HepG2 (cell line): ENCODE data around the gene UBE2I. TPM values are rescaled to one million over a fixed set of nuclear protein-coding genes. Genes with fewer than 3 reads are reported as not detected.

ENCODE experiments used
- ARNT2 ChIP-seq: sonication (generic); formaldehyde crosslinking; IDR thresholded peaks from 2 replicates; pipeline ENCODE4 v1.8.0; 2022; ENCODE audit warnings: mild to moderate bottlenecking, low read depth, missing genetic modification reagents, moderate library complexity
- ASH2L ChIP-seq: fragments of 300-600, 200-600 bp; sonication (generic); IDR thresholded peaks from 2 replicates; pipeline ENCODE4 v1.7.0; 2017; ENCODE audit warnings: low read depth, mild to moderate bottlenecking, moderate library complexity, mixed read lengths, low read length; ENCODE audit not compliant: insufficient read length
- BATF2 ChIP-seq: sonication (generic); formaldehyde crosslinking; IDR thresholded peaks from 2 replicates; pipeline ENCODE4 v1.8.0; 2022; ENCODE audit warnings: mild to moderate bottlenecking, missing genetic modification reagents, moderate library complexity
- CBX5 ChIP-seq: sonication (generic); formaldehyde crosslinking; IDR thresholded peaks from 2 replicates; pipeline ENCODE4 v1.4.0; 2020; ENCODE audit warnings: missing genetic modification reagents, borderline replicate concordance
- ELF3 ChIP-seq: IDR thresholded peaks from 2 replicates; pipeline ENCODE4 v1.6.1; 2016; ENCODE audit warnings: missing genetic modification reagents, missing compliant biosample characterization
- NPAS2 ChIP-seq: sonication (generic); formaldehyde crosslinking; IDR thresholded peaks from 2 replicates; pipeline ENCODE4 v1.8.0; 2022; ENCODE audit warnings: mild to moderate bottlenecking, missing genetic modification reagents, borderline replicate concordance
- NRL ChIP-seq: sonication (generic); formaldehyde crosslinking; IDR thresholded peaks from 2 replicates; pipeline ENCODE4 v1.5.0; 2020; ENCODE audit warnings: missing genetic modification reagents, mild to moderate bottlenecking, moderate library complexity, borderline replicate concordance
- PPARG ChIP-seq: conservative IDR thresholded peaks from 2 replicates; pipeline ENCODE4 v1.6.1; 2016; ENCODE audit warnings: missing biosample characterization, missing genetic modification reagents
- SMAD1 ChIP-seq: sonication (generic); formaldehyde crosslinking; IDR thresholded peaks from 2 replicates; pipeline ENCODE4 v1.4.0; 2020; ENCODE audit warnings: missing genetic modification reagents, low read depth, mild to moderate bottlenecking, borderline replicate concordance
- SUZ12 ChIP-seq: fragments of 150-350 bp; IDR thresholded peaks from 2 replicates; pipeline ENCODE4 v1.6.1; 2014; ENCODE audit warnings: low read depth, low read length
- TFDP1 ChIP-seq: IDR thresholded peaks from 2 replicates; pipeline ENCODE4 v1.6.1; 2016; ENCODE audit warnings: missing compliant biosample characterization, missing genetic modification reagents, borderline replicate concordance
- XRCC5 ChIP-seq: fragments of 200-400 bp; formaldehyde crosslinking; optimal IDR thresholded peaks from 2 replicates; pipeline ENCODE3; 2017; ENCODE audit warnings: mild to moderate bottlenecking, low read length
- YY1 ChIP-seq: IDR thresholded peaks from 2 replicates; pipeline ENCODE4 v1.6.1; 2011; ENCODE audit warnings: low read length, low read depth, moderate library complexity, mild to moderate bottlenecking; ENCODE audit not compliant: insufficient read depth, insufficient replicate concordance
- ZBTB14 ChIP-seq: sonication (generic); formaldehyde crosslinking; IDR thresholded peaks from 2 replicates; pipeline ENCODE4 v1.4.0; 2020; ENCODE audit warnings: missing genetic modification reagents
- ZNF30 ChIP-seq: sonication (generic); formaldehyde crosslinking; IDR thresholded peaks from 2 replicates; pipeline ENCODE4 v1.5.0; 2020; ENCODE audit warnings: mild to moderate bottlenecking, missing genetic modification reagents
- ZNF546 ChIP-seq: sonication (generic); formaldehyde crosslinking; conservative IDR thresholded peaks from 2 replicates; pipeline ENCODE4 v1.8.1; 2023; ENCODE audit warnings: mild to moderate bottlenecking, missing genetic modification reagents
- polyA plus RNA-seq, 8 experiments: library from polyadenylated mRNA; depleted of rRNA in 3 of 8; stranded (reverse) in 7 of 8; unstranded in 1 of 8; fragments of >200 nt; fragmentation: Illumina TruSeq in 4 of 8; extraction: Trizol in 4 of 8; gene quantifications; 2 replicates each; pipeline versions ENCODE4 v1.2.1 to v1.2.3, GENCODE V29; 2011 to 2016; ENCODE audit warnings: low read depth in 4 of 8, missing spikeins in 1 of 8, mixed read lengths in 1 of 8; ENCODE audit not compliant: insufficient read depth in 1 of 8
- total RNA-seq, 5 experiments: library from RNA; depleted of rRNA; stranded (reverse); fragments of >200 nt; fragmentation: Illumina TruSeq; extraction: Trizol; gene quantifications; 2 replicates each; pipeline ENCODE4 v1.2.3, GENCODE V29; 2016; ENCODE audit warnings: low read depth in 1 of 5
- TF ChIP-seq, protein P1 (sequence below): sonication (generic); formaldehyde crosslinking; IDR thresholded peaks from 2 replicates; pipeline ENCODE4 v1.5.0; 2020; ENCODE audit warnings: mild to moderate bottlenecking, missing genetic modification reagents, borderline replicate concordance
- TF ChIP-seq, protein P2 (sequence below): sonication (generic); formaldehyde crosslinking; IDR thresholded peaks from 2 replicates; pipeline ENCODE4 v1.5.0; 2020; ENCODE audit warnings: missing genetic modification reagents

The UBE2I gene
- total and polyA plus RNA-seq, 2 of the 13 experiments (the other 11 are each of a cell fraction or from before 2014, with no cell fraction given): 75.8 to 98.9 TPM

DNA sequence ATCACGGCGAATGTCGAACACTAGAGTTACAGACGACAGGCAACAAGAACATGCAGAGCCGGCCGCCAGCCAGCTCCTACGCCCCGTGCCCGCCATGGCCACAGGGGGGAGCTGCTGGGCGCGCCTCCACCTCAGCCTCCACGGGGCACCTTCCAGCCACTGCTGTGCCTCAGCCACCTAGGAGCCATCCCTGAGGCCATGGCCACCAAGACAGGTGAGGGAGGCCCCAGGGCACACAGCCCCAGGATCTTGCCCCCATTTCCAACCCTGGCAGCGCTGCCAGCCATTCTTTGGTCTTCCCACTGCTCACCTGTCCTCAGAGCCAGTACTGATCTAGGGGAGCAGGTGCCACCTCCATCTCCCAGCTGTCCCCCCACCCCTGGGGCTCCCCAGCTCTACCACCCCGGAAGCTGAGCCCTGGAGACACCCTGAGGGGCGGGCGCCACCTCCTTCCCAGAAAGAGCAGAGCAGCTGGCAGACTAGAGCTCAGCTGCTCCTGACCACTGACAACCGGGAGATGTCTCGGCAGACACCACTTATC, 54.1 kb downstream of the UBE2I start (continued):
- TF ChIP-seq, protein P1, sequence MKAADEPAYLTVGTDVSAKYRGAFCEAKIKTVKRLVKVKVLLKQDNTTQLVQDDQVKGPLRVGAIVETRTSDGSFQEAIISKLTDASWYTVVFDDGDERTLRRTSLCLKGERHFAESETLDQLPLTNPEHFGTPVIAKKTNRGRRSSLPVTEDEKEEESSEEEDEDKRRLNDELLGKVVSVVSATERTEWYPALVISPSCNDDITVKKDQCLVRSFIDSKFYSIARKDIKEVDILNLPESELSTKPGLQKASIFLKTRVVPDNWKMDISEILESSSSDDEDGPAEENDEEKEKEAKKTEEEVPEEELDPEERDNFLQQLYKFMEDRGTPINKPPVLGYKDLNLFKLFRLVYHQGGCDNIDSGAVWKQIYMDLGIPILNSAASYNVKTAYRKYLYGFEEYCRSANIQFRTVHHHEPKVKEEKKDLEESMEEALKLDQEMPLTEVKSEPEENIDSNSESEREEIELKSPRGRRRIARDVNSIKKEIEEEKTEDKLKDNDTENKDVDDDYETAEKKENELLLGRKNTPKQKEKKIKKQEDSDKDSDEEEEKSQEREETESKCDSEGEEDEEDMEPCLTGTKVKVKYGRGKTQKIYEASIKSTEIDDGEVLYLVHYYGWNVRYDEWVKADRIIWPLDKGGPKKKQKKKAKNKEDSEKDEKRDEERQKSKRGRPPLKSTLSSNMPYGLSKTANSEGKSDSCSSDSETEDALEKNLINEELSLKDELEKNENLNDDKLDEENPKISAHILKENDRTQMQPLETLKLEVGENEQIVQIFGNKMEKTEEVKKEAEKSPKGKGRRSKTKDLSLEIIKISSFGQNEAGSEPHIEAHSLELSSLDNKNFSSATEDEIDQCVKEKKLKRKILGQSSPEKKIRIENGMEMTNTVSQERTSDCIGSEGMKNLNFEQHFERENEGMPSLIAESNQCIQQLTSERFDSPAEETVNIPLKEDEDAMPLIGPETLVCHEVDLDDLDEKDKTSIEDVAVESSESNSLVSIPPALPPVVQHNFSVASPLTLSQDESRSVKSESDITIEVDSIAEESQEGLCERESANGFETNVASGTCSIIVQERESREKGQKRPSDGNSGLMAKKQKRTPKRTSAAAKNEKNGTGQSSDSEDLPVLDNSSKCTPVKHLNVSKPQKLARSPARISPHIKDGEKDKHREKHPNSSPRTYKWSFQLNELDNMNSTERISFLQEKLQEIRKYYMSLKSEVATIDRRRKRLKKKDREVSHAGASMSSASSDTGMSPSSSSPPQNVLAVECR (CRISPR knock-in tag): peak; percentile 49; the same call in 1 of the 2 replicates
- TF ChIP-seq TFDP1 (no peak), ARNT2 (no peak), ASH2L (no peak), ELF3 (no peak), BATF2 (no peak), NRL (peak; percentile 45; the same call in 1 of the 2 replicates), SUZ12 (no peak), SMAD1 (no peak), YY1 (peak; percentile 45), NPAS2 (CRISPR knock-in tag) (no peak), XRCC5 (peak; percentile 71), ZNF30 (no peak), ZNF546 (CRISPR knock-in tag) (no peak), ZBTB14 (no peak), PPARG (no peak), CBX5 (no peak)
- TF ChIP-seq, protein P2, sequence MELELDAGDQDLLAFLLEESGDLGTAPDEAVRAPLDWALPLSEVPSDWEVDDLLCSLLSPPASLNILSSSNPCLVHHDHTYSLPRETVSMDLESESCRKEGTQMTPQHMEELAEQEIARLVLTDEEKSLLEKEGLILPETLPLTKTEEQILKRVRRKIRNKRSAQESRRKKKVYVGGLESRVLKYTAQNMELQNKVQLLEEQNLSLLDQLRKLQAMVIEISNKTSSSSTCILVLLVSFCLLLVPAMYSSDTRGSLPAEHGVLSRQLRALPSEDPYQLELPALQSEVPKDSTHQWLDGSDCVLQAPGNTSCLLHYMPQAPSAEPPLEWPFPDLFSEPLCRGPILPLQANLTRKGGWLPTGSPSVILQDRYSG (CRISPR knock-in tag): no peak
